ENCODE measurements around the gene RXRA.

Gene RXRA

GRCh38 chr9:134313470-134313869, 12.8 kb upstream of the RXRA start:
- no peak for DNase-seq

- no peak for DNase-seq
These were observed 12.0 kb upstream of the RXRA start for GRCh38 chr9:134314039-134314949.

DNA sequence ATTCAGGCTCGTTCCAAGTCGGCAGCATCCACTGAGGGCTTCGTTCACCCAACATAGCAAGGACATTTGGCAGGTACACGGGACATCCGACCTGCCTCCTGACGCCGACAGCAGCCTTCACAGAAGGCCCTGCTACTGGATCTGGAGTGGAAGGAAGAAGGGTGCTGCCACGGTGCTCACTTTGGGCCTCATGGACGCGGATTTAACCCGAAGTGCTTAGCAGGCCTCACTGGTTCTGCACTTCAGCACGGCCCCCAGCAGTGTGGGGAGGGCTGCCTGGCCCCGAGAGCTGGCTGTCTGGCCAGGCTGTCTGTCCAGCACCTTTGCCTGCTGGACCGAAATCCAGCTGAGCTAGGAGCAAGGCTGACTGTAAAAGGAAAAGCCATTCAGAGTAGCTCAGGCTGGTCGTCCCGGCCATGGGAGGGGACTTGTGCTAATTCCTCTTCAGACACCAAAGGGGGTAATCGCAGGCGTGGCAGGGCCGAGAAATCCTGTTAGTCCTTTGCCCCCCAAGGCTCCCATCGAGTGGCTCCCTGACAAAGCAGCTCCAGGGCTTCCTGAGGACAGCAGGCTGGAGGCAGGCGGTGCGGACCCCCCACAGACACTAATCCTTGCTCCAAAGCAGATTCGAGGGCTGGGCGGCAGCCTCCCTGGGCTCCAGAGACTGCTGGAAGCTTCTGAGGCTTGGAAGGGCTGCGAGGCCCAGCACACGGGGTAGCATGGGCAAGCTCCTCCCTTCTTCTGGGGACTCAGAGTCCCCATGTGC, 11.1 kb upstream of the RXRA start:
- DNase-seq: no peak

DNA sequence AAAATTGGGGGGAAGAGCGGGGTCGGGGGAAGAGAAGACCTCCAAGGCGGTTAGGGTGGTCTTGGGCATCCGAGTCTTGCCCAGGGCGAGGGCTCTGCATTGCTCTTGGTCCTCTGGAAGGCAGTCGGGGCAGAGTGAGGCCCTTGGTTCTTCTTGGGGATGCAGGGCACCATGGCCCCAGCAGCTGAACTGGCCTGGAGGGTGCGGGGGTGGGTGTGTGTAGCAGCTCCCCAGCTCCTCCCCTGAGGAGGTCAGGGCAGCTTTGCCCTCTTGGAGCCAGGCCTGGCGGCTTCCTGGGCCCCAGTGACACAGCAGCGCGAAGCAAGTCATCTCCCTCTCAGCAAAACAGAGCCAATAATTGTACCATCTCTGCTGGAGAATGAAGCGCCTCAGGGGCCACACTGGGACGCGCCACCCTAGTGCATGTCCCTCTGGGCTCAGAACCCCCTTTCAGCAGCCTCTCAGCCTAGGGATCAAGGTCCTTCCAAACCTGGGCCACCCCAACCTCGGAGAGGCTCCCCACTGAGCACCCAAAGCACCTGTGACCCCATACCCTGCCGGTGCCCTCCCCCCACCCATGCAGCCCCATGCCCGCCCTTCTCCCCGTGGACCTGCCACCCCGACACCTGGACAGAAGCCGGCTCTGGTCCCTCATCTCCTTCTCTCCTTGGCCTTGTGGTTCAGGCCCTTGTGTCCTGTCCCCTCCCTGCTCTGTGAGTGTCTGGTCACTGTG, 10.4 kb upstream of the RXRA start:
- no peak for DNase-seq

DNA sequence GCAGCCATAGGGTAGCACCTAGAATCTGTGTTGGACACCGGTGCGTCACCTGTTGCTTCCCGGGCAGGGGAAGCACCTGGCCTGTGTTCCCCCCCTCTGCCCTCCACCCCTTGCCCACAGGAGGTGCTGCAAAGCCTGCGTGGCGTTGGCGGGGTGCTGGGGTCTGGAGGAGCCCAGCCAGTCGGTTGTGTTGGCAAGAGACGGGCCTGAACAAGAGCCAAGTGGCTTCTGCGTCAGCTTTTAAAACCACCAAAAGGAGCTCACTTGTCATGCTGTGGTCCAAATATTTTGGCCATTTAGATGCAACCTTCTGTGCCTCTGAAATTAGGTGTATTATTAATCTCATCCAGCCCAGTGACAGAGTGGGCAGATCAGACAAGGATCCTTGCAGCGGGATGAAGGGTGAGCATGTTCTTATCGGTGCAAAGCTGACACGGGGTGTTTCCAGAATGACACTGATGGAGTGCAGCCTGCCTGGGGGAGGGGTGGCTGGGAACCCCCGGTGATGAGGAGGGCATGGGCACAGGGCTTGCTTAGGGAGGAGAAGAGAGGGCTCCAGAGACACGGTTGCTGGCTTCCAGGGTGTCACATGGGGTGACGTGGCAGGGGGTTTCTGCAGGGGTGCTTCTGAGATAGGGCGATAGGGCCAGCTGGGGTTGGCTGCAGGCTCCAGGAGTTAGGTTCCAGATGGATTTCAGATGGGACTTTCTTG, 9.7 kb upstream of the RXRA start:
- DNase-seq: no peak

- no peak for DNase-seq
These were observed 8.9 kb upstream of the RXRA start for GRCh38 chr9:134317400-134317789.

- no peak for DNase-seq
These were observed 8.4 kb upstream of the RXRA start for GRCh38 chr9:134317790-134318414.

- DNase-seq: no peak
These were observed 7.8 kb upstream of the RXRA start for GRCh38 chr9:134318481-134318891.

DNA sequence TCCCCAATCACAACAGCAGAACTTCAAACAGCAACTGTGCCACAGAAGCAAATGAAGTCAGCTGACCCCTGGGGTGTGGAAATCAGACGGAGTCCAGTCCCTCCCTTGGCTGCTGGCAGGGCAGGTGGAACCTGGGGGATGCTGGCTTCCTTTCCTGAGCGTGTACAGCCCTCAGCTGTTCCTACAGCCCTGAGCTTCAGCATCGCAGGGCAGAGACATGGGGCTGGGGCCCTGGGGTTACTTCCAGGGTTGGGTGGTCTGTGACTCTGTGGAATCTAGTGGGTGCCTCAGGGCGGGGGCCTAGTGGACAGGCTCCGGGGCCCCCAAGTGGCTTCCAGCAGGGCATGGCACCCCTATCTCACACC, 7.3 kb upstream of the RXRA start:
- no peak for DNase-seq

DNA sequence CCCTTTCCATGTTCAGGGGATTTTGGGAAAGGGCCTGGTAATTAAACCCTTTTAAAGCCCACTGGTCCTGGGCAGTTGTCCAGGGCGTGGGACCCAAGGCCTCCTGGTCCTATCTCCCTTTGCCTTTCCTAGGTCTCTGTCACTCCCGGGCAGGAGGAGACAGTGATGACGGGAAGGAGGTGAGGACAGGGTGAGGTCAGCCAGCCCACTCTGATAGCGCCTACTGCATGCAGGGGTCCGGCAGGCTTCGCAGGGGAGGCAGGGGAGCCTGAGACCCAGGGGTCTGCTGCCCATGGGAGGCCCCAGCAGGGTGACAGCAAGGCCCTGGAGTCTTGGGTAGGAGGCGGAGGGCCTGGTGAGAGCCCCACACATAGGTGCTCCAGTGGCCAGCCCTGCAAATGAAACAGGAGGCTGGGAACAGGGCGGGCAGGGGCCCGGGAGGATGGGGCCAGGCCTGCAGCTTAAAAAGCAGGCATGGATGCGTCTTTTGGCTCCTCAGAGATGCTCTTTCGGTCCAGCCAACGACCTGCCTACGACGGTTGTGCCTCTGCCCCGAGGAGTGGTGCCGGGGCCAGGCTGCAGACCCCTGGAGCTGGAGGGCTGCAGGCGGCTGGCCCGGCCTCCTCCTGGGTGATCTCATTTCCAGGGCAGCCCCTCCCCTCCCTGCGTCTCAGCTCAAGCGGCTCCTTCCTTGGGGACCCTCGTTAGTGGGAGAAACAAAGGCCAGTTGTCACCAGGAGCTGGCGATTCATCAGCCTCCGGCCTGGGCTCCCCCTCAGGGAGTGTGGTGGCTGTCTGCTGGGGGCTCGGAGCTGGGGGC, 6.7 kb upstream of the RXRA start:
- no peak for DNase-seq

- DNase-seq: no peak
These were observed 6.0 kb upstream of the RXRA start for GRCh38 chr9:134320126-134320867.

GRCh38 chr9:134320868-134321471, 5.3 kb upstream of the RXRA start:
- DNase-seq: no peak

GRCh38 chr9:134321531-134321930, 4.7 kb upstream of the RXRA start:
- no peak for DNase-seq

GRCh38 chr9:134321946-134322741, 4.1 kb upstream of the RXRA start:
- DNase-seq: no peak

DNA sequence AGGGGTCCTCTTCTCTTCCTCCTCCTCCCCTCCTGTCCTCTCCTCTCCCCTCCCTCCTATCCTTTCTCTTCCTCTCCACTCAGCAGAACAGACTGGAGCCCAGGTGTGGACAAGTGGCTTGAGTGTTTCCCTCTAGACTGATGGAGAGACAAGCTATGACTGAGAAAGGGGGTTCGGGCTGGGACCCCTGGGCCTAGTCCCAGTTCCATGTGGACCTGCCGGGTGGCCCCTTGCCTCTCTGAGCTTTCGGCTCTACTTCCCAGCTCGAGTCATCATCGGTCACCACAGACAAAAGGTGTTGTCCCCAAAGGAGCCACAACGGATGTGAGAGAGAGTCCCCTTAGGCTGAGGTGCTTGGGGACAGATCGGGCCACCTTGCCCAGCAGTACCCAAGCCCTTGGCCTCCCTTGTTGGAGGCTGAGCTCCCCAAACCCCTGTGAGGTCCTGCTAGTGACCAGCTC, 3.4 kb upstream of the RXRA start:
- no peak for DNase-seq

- DNase-seq: no peak
These were observed 2.4 kb upstream of the RXRA start for GRCh38 chr9:134323741-134324358.

DNA sequence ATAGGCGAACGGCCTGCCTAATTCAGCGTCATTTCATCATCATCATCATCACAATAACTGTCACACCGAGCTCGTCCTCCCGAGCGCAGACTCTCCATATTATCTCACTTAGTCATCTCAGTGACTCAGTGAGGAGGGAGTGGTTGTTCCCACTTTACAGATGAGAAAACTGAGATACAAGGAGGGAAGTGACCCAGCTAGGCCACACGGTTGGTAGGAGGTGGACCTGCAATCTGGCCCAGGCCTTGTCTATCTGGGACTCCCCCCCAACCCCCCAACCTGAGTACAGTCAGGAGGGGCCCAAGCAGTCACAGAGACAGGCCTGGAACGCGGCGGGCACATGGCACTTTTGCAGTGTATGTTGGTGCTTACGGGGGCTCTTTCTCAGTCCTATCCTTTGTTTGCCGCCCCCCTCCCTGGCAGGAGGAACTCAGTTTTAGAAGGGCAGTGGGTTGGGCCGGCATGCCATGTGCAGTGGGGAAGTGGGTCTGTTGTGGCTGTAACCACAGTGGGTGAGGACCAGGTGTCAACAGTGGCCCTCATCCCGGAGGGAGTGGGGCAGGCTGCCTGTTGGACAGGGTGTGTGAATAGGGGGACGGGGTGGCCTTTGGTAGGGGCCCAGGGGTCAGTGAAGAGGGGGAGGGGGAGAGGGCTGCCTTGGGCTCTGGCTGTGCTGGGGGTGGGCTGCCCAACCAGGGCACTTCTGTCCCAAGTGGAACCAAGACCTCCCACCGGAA, 1.7 kb upstream of the RXRA start:
- DNase-seq: no peak

Data from CD4-positive, alpha-beta T cell treated with Interleukin-4 for 1 hour (primary cell).